ENCODE data around the gene SUPT3H.

- TF ChIP-seq CTCF (conservative IDR thresholded peaks at IDR 0.05; ENCODE audit: low read depth, low read length) (no peak), EZH2 (IDR thresholded peaks at IDR 0.05; ENCODE audit: low read length, unreplicated experiment) (no peak), EZH2phosphoT487 (IDR thresholded peaks at IDR 0.05; ENCODE audit: borderline replicate concordance, low read length) (no peak)
These were observed 378.7 kb downstream of the SUPT3H start for GRCh38 chr6:44999066-44999465.

Data from PC-3 (cell line).